ENCODE measurements around the gene ADPGK.

Gene ADPGK

GRCh38 chr15:72790302-72790910 is 6.8 kb upstream of the ADPGK start:
- DNase-seq (ENCODE audit: low read depth in 2 of 2): no peak

- DNase-seq (ENCODE audit: low read depth in 2 of 2): no peak
Measured at GRCh38 chr15:72787526-72787925, 4.0 kb upstream of the ADPGK start.

GRCh38 chr15:72786676-72787345 is 3.3 kb upstream of the ADPGK start:
- no peak for DNase-seq (ENCODE audit: low read depth in 2 of 2)

GRCh38 chr15:72786242-72786641 is 2.7 kb upstream of the ADPGK start:
- DNase-seq (ENCODE audit: low read depth in 2 of 2): no peak

GRCh38 chr15:72785841-72786240 is 2.3 kb upstream of the ADPGK start:
- no peak for DNase-seq (ENCODE audit: low read depth in 2 of 2)

- DNase-seq (ENCODE audit: low read depth in 2 of 2): peak; percentile 29 to 49
Measured at GRCh38 chr15:72785432-72785831, 1.9 kb upstream of the ADPGK start.

GRCh38 chr15:72784456-72784876 is 908 bp upstream of the ADPGK start:
- DNase-seq (ENCODE audit: low read depth in 2 of 2): no peak

- peak in 1 of 2 donors; percentile 16 for DNase-seq (ENCODE audit: low read depth in 2 of 2)
Measured at GRCh38 chr15:72783004-72783639, 436 bp downstream of the ADPGK start.

- DNase-seq (ENCODE audit: low read depth in 2 of 2): no peak
Measured at GRCh38 chr15:72782274-72783003, 1.1 kb downstream of the ADPGK start.

GRCh38 chr15:72781631-72782030 is 1.9 kb downstream of the ADPGK start:
- no peak for DNase-seq (ENCODE audit: low read depth in 2 of 2)

GRCh38 chr15:72778796-72779195 is 4.8 kb downstream of the ADPGK start:
- no peak for DNase-seq (ENCODE audit: low read depth in 2 of 2)

- DNase-seq (ENCODE audit: low read depth in 2 of 2): no peak
Measured at GRCh38 chr15:72774696-72775383, 8.7 kb downstream of the ADPGK start.

GRCh38 chr15:72771329-72771725 is 12.2 kb downstream of the ADPGK start:
- DNase-seq (ENCODE audit: low read depth in 2 of 2): no peak

- no peak for DNase-seq (ENCODE audit: low read depth in 2 of 2)
Measured at GRCh38 chr15:72770673-72771328, 12.8 kb downstream of the ADPGK start.

GRCh38 chr15:72766780-72767179 is 16.8 kb downstream of the ADPGK start:
- no peak for DNase-seq (ENCODE audit: low read depth in 2 of 2)

- DNase-seq (ENCODE audit: low read depth in 2 of 2): no peak
Measured at GRCh38 chr15:72766025-72766424, 17.5 kb downstream of the ADPGK start.

- no peak for DNase-seq (ENCODE audit: low read depth in 2 of 2)
Measured at GRCh38 chr15:72764656-72765055, 18.9 kb downstream of the ADPGK start.

GRCh38 chr15:72760590-72761260 is 22.8 kb downstream of the ADPGK start:
- no peak for DNase-seq (ENCODE audit: low read depth in 2 of 2)

- no peak for DNase-seq (ENCODE audit: low read depth in 2 of 2)
Measured at GRCh38 chr15:72758182-72758581, 25.4 kb downstream of the ADPGK start.

- DNase-seq (ENCODE audit: low read depth in 2 of 2): no peak
Measured at GRCh38 chr15:72754096-72754495, 29.5 kb downstream of the ADPGK start.
